Activated CD8-positive, alpha-beta memory T cell treated with anti-CD3 and anti-CD28 coated beads for 4 hours (primary cell): ENCODE measurements around the gene CAST.

Source experiments
- DNase-seq, 2 donors: peaks; one replicate each; pipeline ENCODE4 v3.0.0-alpha.2; 2020; ENCODE audit warnings: low read depth in 2 of 2

Gene CAST

GRCh38 chr5:96645091-96645490 lies 17.1 kb upstream of the CAST start:
- DNase-seq: no peak

- no peak for DNase-seq
Observed at GRCh38 chr5:96648023-96648422, 14.2 kb upstream of the CAST start.

GRCh38 chr5:96648593-96648992 lies 13.6 kb upstream of the CAST start:
- no peak for DNase-seq

- DNase-seq: no peak
Observed at GRCh38 chr5:96649251-96649662, 12.9 kb upstream of the CAST start.

- no peak for DNase-seq
Observed at GRCh38 chr5:96649681-96650540, 12.3 kb upstream of the CAST start.

GRCh38 chr5:96651047-96651446 lies 11.1 kb upstream of the CAST start:
- no peak for DNase-seq

- no peak for DNase-seq
Observed at GRCh38 chr5:96651948-96652753, 10.0 kb upstream of the CAST start.

GRCh38 chr5:96652769-96653454 lies 9.3 kb upstream of the CAST start:
- DNase-seq: no peak

- DNase-seq: no peak
Observed at GRCh38 chr5:96654209-96654608, 8.0 kb upstream of the CAST start.

GRCh38 chr5:96655085-96655484 lies 7.1 kb upstream of the CAST start:
- no peak for DNase-seq

GRCh38 chr5:96655506-96655905 lies 6.7 kb upstream of the CAST start:
- no peak for DNase-seq

- DNase-seq: peak in 1 of 2 donors; percentile 21
Observed at GRCh38 chr5:96657068-96657467, 5.1 kb upstream of the CAST start.

GRCh38 chr5:96658272-96658671 lies 3.9 kb upstream of the CAST start:
- no peak for DNase-seq

GRCh38 chr5:96659170-96659569 lies 3.0 kb upstream of the CAST start:
- no peak for DNase-seq

- peak in 1 of 2 donors; percentile 11 for DNase-seq
Observed at GRCh38 chr5:96660971-96661854, 963 bp upstream of the CAST start.

GRCh38 chr5:96662725-96663518 lies 746 bp downstream of the CAST start:
- peak; percentile 66 to 68 for DNase-seq

GRCh38 chr5:96663608-96664007 lies 1.4 kb downstream of the CAST start:
- DNase-seq: no peak

- no peak for DNase-seq
Observed at GRCh38 chr5:96664669-96665068, 2.5 kb downstream of the CAST start.

- no peak for DNase-seq
Observed at GRCh38 chr5:96668725-96669124, 6.5 kb downstream of the CAST start.

- DNase-seq: no peak
Observed at GRCh38 chr5:96669909-96670308, 7.7 kb downstream of the CAST start.
